Measurements from ENCODE around the gene MAPK4.

The MAPK4 gene

GRCh38 chr18:50616484-50617048 is 56.7 kb downstream of the MAPK4 start:
- H3K4me3 ChIP-seq (ENCODE audit: low read depth, low read length), result no peak overlapping the region
- no peak for TF ChIP-seq CTCF (IDR thresholded peaks at IDR 0.05; ENCODE audit: borderline replicate concordance, insufficient read depth, low read depth, low read length)

DNA sequence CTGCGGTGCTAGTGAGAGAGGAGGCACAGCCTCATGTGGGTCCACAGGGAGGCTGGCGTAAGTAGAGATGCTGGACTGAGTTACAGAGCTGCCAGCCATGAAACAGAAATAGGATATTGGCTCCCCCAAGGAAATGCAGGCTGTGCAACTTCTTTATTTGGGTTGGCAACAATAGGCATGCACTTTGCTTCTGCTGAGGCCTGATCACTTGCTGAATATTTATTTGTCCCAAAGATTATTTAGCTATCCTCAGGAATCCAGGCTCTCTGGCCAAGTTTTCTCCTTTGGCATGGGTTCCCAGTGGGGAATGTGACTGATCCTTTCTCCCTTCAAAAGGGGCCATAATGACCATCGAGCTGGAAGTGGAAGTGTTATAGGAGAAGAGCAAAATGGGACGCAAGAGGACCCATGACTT is 60.0 kb downstream of the MAPK4 start:
- no peak for TF ChIP-seq CTCF (IDR thresholded peaks at IDR 0.05; ENCODE audit: borderline replicate concordance, insufficient read depth, low read depth, low read length)
- no peak overlapping the region for H3K4me3 ChIP-seq (ENCODE audit: low read depth, low read length)

DNA sequence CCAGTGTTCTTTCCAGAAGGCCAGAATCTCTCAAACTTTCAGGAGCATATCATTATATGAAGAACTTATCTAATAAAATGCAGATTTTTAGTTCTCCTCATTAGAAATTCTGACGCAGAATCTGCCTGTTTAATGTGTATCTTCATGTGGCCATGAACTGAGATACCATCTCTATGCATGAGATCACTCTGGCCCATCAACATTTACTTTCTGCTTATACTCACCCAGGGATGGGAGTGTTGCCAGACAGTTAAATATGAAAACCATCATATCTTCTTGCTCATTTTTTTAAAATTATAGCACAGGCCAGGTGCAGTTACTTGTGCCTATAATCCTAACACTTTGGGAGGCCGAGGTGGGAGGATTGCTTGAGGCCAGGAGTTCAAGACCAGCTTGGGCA is 60.4 kb downstream of the MAPK4 start:
- no peak overlapping the region for H3K4me3 ChIP-seq (ENCODE audit: low read depth, low read length)
- no peak for TF ChIP-seq CTCF (IDR thresholded peaks at IDR 0.05; ENCODE audit: borderline replicate concordance, insufficient read depth, low read depth, low read length)

DNA sequence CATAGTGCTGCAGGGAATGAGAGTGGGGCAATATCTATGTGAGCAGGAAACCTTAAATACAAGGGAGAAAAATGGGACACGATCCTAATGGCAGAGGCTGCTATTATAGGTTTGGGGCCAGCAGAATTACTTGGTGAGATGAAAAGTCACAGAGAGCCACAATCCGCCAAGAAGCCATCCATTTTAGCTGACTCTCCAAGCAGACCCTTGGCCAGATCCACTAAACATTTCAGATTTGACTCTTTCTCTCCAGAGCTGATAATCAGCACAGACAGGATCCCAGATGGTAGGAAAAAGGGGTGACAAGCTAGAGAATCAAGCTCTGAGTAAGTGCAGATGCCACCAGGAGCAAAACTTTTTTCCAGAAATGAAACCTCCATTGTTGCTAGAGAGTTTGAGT is 61.5 kb downstream of the MAPK4 start:
- TF ChIP-seq CTCF (IDR thresholded peaks at IDR 0.05; ENCODE audit: borderline replicate concordance, insufficient read depth, low read depth, low read length), result no peak
- no peak overlapping the region for H3K4me3 ChIP-seq (ENCODE audit: low read depth, low read length)

- H3K4me3 ChIP-seq (ENCODE audit: low read depth, low read length), result no peak overlapping the region
- no peak for TF ChIP-seq CTCF (IDR thresholded peaks at IDR 0.05; ENCODE audit: borderline replicate concordance, insufficient read depth, low read depth, low read length)
Measured at GRCh38 chr18:50622320-50622719, 62.4 kb downstream of the MAPK4 start.

- no peak overlapping the region for H3K4me3 ChIP-seq (ENCODE audit: low read depth, low read length)
- TF ChIP-seq CTCF (IDR thresholded peaks at IDR 0.05; ENCODE audit: borderline replicate concordance, insufficient read depth, low read depth, low read length), result no peak
Measured at GRCh38 chr18:50622865-50623393, 63.0 kb downstream of the MAPK4 start.

- no peak overlapping the region for H3K4me3 ChIP-seq (ENCODE audit: low read depth, low read length)
- TF ChIP-seq CTCF (IDR thresholded peaks at IDR 0.05; ENCODE audit: borderline replicate concordance, insufficient read depth, low read depth, low read length), result no peak
Measured at GRCh38 chr18:50623694-50624352, 63.9 kb downstream of the MAPK4 start.
